ENCODE measurements around the gene FRMPD4.

GRCh38 chrX:12319003-12319519 lies 180.8 kb downstream of the FRMPD4 start:
- TF ChIP-seq, protein P1, sequence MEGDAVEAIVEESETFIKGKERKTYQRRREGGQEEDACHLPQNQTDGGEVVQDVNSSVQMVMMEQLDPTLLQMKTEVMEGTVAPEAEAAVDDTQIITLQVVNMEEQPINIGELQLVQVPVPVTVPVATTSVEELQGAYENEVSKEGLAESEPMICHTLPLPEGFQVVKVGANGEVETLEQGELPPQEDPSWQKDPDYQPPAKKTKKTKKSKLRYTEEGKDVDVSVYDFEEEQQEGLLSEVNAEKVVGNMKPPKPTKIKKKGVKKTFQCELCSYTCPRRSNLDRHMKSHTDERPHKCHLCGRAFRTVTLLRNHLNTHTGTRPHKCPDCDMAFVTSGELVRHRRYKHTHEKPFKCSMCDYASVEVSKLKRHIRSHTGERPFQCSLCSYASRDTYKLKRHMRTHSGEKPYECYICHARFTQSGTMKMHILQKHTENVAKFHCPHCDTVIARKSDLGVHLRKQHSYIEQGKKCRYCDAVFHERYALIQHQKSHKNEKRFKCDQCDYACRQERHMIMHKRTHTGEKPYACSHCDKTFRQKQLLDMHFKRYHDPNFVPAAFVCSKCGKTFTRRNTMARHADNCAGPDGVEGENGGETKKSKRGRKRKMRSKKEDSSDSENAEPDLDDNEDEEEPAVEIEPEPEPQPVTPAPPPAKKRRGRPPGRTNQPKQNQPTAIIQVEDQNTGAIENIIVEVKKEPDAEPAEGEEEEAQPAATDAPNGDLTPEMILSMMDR (IDR thresholded peaks at IDR 0.05; ENCODE audit: low read length), result no peak
- TF ChIP-seq EZH2 (optimal IDR thresholded peaks at IDR 0.05; ENCODE audit: low read depth, low read length) (no peak), EZH2phosphoT487 (IDR thresholded peaks at IDR 0.05; ENCODE audit: low read length) (no peak)
